ENCODE measurements around the gene SPOCK2. TPM values are rescaled to one million over a fixed set of nuclear protein-coding genes. Genes with fewer than 3 reads are reported as not detected.

The SPOCK2 gene
- total and polyA plus RNA-seq, 8 donors, result 0.59 to 2.1 (median 1.6) TPM

- H3K27me3 ChIP-seq, result no peaks in the 10 kb centered on the region
- 93 to 96% methylated on average over 7 of the region's 7 CpGs for WGBS, 2 donors
- peaks cover 7 to 23% (median 22%) of the 10 kb centered on the region in 3 donors for H3K4me1 ChIP-seq
- TF ChIP-seq, protein P1, sequence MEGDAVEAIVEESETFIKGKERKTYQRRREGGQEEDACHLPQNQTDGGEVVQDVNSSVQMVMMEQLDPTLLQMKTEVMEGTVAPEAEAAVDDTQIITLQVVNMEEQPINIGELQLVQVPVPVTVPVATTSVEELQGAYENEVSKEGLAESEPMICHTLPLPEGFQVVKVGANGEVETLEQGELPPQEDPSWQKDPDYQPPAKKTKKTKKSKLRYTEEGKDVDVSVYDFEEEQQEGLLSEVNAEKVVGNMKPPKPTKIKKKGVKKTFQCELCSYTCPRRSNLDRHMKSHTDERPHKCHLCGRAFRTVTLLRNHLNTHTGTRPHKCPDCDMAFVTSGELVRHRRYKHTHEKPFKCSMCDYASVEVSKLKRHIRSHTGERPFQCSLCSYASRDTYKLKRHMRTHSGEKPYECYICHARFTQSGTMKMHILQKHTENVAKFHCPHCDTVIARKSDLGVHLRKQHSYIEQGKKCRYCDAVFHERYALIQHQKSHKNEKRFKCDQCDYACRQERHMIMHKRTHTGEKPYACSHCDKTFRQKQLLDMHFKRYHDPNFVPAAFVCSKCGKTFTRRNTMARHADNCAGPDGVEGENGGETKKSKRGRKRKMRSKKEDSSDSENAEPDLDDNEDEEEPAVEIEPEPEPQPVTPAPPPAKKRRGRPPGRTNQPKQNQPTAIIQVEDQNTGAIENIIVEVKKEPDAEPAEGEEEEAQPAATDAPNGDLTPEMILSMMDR (IDR thresholded peaks at IDR 0.05), result no peak
- DNase-seq (peak in 1 of 6 donors; percentile 70), FAIRE-seq (no peak), ATAC-seq (no peak)
- no peak overlapping the region for H3K4me3 ChIP-seq
- intact Hi-C loops (cut with DNase I), result loop anchor here in 1 of 3 donors (10.0 kb wide), 1 partner anchor 291 kb away; no protein-coding TSS in a partner anchor
- no peaks in the 10 kb centered on the region for H3K36me3 ChIP-seq
- no peaks in the 10 kb centered on the region for H3K9me3 ChIP-seq
- H3K27ac ChIP-seq, result no peak overlapping the region
Measured at GRCh38 chr10:72053690-72054089, 34.7 kb downstream of the SPOCK2 start.

- no peak overlapping the region for H3K27ac ChIP-seq
- DNase-seq, result no peak
- WGBS, 2 donors, result 61 to 63% methylated on average over 3 of the region's 3 CpGs
- no peak for ATAC-seq
- FAIRE-seq, result no peak
- intact Hi-C loops (cut with DNase I), result loop anchor here in 1 of 3 donors (10.0 kb wide), 1 partner anchor 294 kb away; no protein-coding TSS in a partner anchor
- TF ChIP-seq, protein P1 (IDR thresholded peaks at IDR 0.05), result no peak
- H3K4me3 ChIP-seq, result no peak overlapping the region
- peaks cover 2 to 6% (median 3%) of the 10 kb centered on the region in 3 donors for H3K4me1 ChIP-seq
- no peaks in the 10 kb centered on the region for H3K27me3 ChIP-seq
- H3K9me3 ChIP-seq, result no peaks in the 10 kb centered on the region
- no peaks in the 10 kb centered on the region for H3K36me3 ChIP-seq
Measured at GRCh38 chr10:72050873-72051272, 37.5 kb downstream of the SPOCK2 start.

- Histone ChIP-seq H3K9me3 (no peaks in the 10 kb centered on the region), H3K36me3 (no peaks in the 10 kb centered on the region), H3K4me1 (no peaks in the 10 kb centered on the region), H3K27me3 (no peaks in the 10 kb centered on the region), H3K4me3 (no peak overlapping the region), H3K27ac (no peak overlapping the region)
- TF ChIP-seq, protein P1 (IDR thresholded peaks at IDR 0.05), result no peak
- ATAC-seq, result no peak
- whole genome bisulfite sequencing, 2 donors, result 88 to 94% methylated on average over 5 of the region's 5 CpGs
- DNase-seq, result no peak
- FAIRE-seq, result no peak
- intact Hi-C loops (cut with DNase I), result loop anchor here in 1 of 3 donors (10.0 kb wide), 2 partner anchors 95 to 295 kb away; no protein-coding TSS in a partner anchor
Measured at GRCh38 chr10:72049969-72050781, 38.2 kb downstream of the SPOCK2 start.

DNA sequence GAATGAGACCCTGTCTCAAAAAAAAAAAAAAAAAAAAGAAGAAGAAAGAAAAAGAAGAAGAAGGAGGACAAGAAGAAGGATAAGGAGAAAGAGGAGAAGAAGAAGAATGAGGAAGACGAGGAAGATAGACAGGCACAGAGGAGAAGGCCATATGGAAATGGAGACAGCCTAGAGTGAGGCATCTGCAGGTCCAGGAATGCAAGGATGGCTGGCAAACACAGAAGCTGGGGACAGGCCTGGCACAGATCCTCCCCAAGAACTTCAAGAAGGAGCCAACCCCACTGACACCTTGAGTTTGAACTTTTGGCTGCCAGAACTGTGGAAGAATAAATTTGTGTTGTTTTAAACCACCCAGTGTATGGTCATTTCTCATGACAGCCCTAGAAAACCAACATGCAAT lies 38.9 kb downstream of the SPOCK2 start:
- 72 to 80% methylated on average over 1 of the region's 1 CpG for WGBS, 2 donors
- DNase-seq, result no peak
- FAIRE-seq, result no peak
- Histone ChIP-seq H3K9me3 (no peaks in the 10 kb centered on the region), H3K36me3 (no peaks in the 10 kb centered on the region), H3K4me1 (no peaks in the 10 kb centered on the region), H3K4me3 (no peak overlapping the region), H3K27me3 (no peaks in the 10 kb centered on the region), H3K27ac (no peak overlapping the region)
- TF ChIP-seq, protein P1 (IDR thresholded peaks at IDR 0.05), result no peak
- no peak for ATAC-seq
- intact Hi-C loops (cut with DNase I), result loop anchor here in 1 of 3 donors (10.0 kb wide), 1 partner anchor 95 kb away; no protein-coding TSS in a partner anchor
